CD4-positive, alpha-beta T cell (primary cell): ENCODE data around the gene PHF2. TPM values are rescaled to one million over a fixed set of nuclear protein-coding genes. Genes with fewer than 3 reads are reported as not detected.

Experiments used
- ATAC-seq: fragments of 200-7000 bp; cut with Tn5 transposase; one replicate; pipeline ENCODE4 v1.10.0; 2022; ENCODE audit warnings: mild to moderate bottlenecking; ENCODE audit not compliant: poor library complexity
- CTCF ChIA-PET: fragments of 350-600 bp; sonication (Branson Sonifier 250); formaldehyde crosslinking; loops from one replicate; lab custom pipeline; 2021; ENCODE audit warnings: antibody characterized with exemption, inconsistent platforms; lab: Charles Lee
- POLR2A ChIA-PET: fragments of 350-600 bp; sonication (Branson Sonifier 250); formaldehyde crosslinking; loops from one replicate; lab custom pipeline; 2021; ENCODE audit warnings: antibody characterized with exemption, inconsistent platforms; lab: Charles Lee
- DNase-seq, 14 experiments: peaks; one replicate each; pipeline ENCODE4 v3.0.0-alpha.2; 2013 to 2020; ENCODE audit warnings: mixed read lengths in 2 of 14
- H3K27ac ChIP-seq, 2 donors: one replicate each; pipeline versions ENCODE4 v1.5.1 to v1.7.0; 2013; ENCODE audit warnings: low read length in 2 of 2, low read depth in 1 of 2, mild to moderate bottlenecking in 1 of 2
- H3K27me3 ChIP-seq, 2 experiments: 1 replicate in 1 of 2; 2 replicates in 1 of 2; pipeline versions ENCODE4 v1.6.1 to v1.7.0; 2013; ENCODE audit warnings: low read length in 2 of 2, control low read depth in 1 of 2, mild to moderate bottlenecking in 1 of 2, moderate library complexity in 1 of 2; ENCODE audit not compliant: insufficient read depth in 2 of 2, control insufficient read depth in 1 of 2
- H3K36me3 ChIP-seq: one replicate; pipeline ENCODE4 v1.6.1; 2013; ENCODE audit warnings: low read length, control low read depth; ENCODE audit not compliant: insufficient read depth
- H3K4me1 ChIP-seq: one replicate; pipeline ENCODE4 v1.6.1; 2013; ENCODE audit warnings: low read length, control low read depth; ENCODE audit not compliant: insufficient read depth
- H3K4me3 ChIP-seq: one replicate; pipeline ENCODE4 v1.5.1; 2013; ENCODE audit warnings: mild to moderate bottlenecking, low read length, moderate library complexity
- H3K9me3 ChIP-seq, 2 experiments: 1 replicate in 1 of 2; 2 replicates in 1 of 2; pipeline versions ENCODE4 v1.6.1 to v1.7.0; 2013; ENCODE audit warnings: low read length in 2 of 2, mild to moderate bottlenecking in 2 of 2, control low read depth in 1 of 2, moderate library complexity in 1 of 2; ENCODE audit not compliant: control insufficient read depth in 1 of 2, insufficient read depth in 1 of 2
- H3K27ac Mint-ChIP-seq: one replicate; pipeline ENCODE4 v1.8.0; 2020; ENCODE audit warnings: mixed read lengths
- H3K27me3 Mint-ChIP-seq: one replicate; pipeline ENCODE4 v1.8.0; 2021; ENCODE audit warnings: mixed read lengths
- H3K36me3 Mint-ChIP-seq: one replicate; pipeline ENCODE4 v1.8.0; 2021; ENCODE audit warnings: low read depth, mixed read lengths
- H3K4me1 Mint-ChIP-seq: one replicate; pipeline ENCODE4 v1.8.0; 2021; ENCODE audit warnings: low read depth, mixed read lengths
- H3K4me3 Mint-ChIP-seq: one replicate; pipeline ENCODE4 v1.8.0; 2020; ENCODE audit warnings: mild to moderate bottlenecking, mixed read lengths
- H3K9me3 Mint-ChIP-seq: one replicate; pipeline ENCODE4 v1.8.0; 2020; ENCODE audit warnings: mixed read lengths
- CTCF ChIP-seq: fragments of 200-600 bp; IDR thresholded peaks from one replicate; pipeline ENCODE4 v1.8.0; 2022; ENCODE audit warnings: antibody characterized with exemption, mild to moderate bottlenecking
- intact Hi-C, 2 experiments: fragments of 100-400 bp; cut with DNase I in 1 of 2; cut with micrococcal nuclease in 1 of 2; formaldehyde crosslinking; loops; one replicate each; pipeline versions ENCODE4 v1.15.1 to v1.9.0; 2023 to 2025; cut with DNase I, micrococcal nuclease
- total RNA-seq, 174 experiments: library from RNA in 2 of 174; stranded (reverse) in 2 of 174; gene quantifications; one replicate each; pipeline ENCODE4 v1.2.3 and lab custom pipeline; 2021 to 2026

The PHF2 gene
- total RNA-seq, 2 experiments from 2014 or later = 27.3 to 28.8 TPM

GRCh38 chr9:93572636-93573515 lies 3.5 kb upstream of the PHF2 start:
- peaks cover 10% of the 10 kb centered on the region for H3K36me3 Mint-ChIP-seq
- Histone ChIP-seq H3K9me3 (no peaks in the 10 kb centered on the region), H3K4me1 (peaks cover 24% of the 10 kb centered on the region), H3K27ac (no peak overlapping the region), H3K36me3 (no peaks in the 10 kb centered on the region), H3K4me3 (no peak overlapping the region), H3K27me3 (no peaks in the 10 kb centered on the region)
- CTCF ChIA-PET = no interaction called here
- H3K27ac Mint-ChIP-seq = peak overlapping the region; percentile 16
- no peaks in the 10 kb centered on the region for H3K9me3 Mint-ChIP-seq
- peak overlapping the region; percentile 52 for H3K4me3 Mint-ChIP-seq
- H3K27me3 Mint-ChIP-seq = no peaks in the 10 kb centered on the region
- H3K4me1 Mint-ChIP-seq = peaks cover 21% of the 10 kb centered on the region
- intact Hi-C loops = loop anchor here in 1 of 2 experiments (10.0 kb wide), 1 partner anchor 1248 kb away; the partner anchor contains the start of genes CENPP and NOL8
- no peak for TF ChIP-seq CTCF
- DNase-seq = no peak
- POLR2A ChIA-PET = no interaction called here
- ATAC-seq = no peak

DNA sequence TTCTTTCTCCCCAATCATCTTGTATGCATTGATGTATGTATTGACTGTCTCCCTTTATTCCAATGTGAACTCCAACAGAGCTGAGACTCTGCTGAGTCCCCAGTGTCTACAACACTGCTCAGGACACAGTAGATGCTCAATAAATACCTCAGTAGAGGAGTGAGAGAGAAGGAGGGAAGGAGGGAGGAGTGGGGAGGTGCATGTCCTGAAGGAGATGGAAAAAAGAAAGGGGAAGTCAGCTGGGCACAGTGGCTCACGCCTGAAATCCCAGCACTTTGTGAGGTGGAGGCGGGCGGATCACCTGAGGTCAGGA lies 2.9 kb upstream of the PHF2 start:
- H3K27ac Mint-ChIP-seq = no peak overlapping the region

More for the DNA sequence above, 2.9 kb upstream of the PHF2 start:
- Histone ChIP-seq H3K27me3 (no peaks in the 10 kb centered on the region), H3K4me1 (peaks cover 30% of the 10 kb centered on the region), H3K27ac (no peak overlapping the region), H3K4me3 (no peak overlapping the region), H3K9me3 (no peaks in the 10 kb centered on the region), H3K36me3 (no peaks in the 10 kb centered on the region)
- no peak for ATAC-seq
- ChIA-PET POLR2A (no interaction called here), CTCF (no interaction called here)
- TF ChIP-seq CTCF = no peak
- no peaks in the 10 kb centered on the region for H3K9me3 Mint-ChIP-seq
- no peak for DNase-seq
- intact Hi-C loops = loop anchor here in 1 of 2 experiments (10.0 kb wide), 1 partner anchor 1249 kb away; the partner anchor contains the start of genes CENPP and NOL8
- no peaks in the 10 kb centered on the region for H3K27me3 Mint-ChIP-seq
- H3K4me1 Mint-ChIP-seq = peaks cover 27% of the 10 kb centered on the region
- peak overlapping the region; percentile 77 for H3K4me3 Mint-ChIP-seq
- H3K36me3 Mint-ChIP-seq = peaks cover 10% of the 10 kb centered on the region
